Neutrophil (primary cell): ENCODE results near the gene SPDEF.

Experiments
- H3K27ac ChIP-seq: fragments of 200-600 bp; sonication (generic); 2 replicates; pipeline ENCODE4 v1.5.1; 2016; ENCODE audit warnings: mild to moderate bottlenecking, moderate library complexity
- H3K27me3 ChIP-seq: fragments of 200-600 bp; sonication (generic); 2 replicates; pipeline ENCODE4 v1.6.0; 2016; ENCODE audit warnings: mild to moderate bottlenecking
- H3K36me3 ChIP-seq: fragments of 200-600 bp; sonication (generic); 2 replicates; pipeline ENCODE4 v1.5.1; 2017
- H3K4me1 ChIP-seq, 2 experiments: fragments of 200-600 bp in 1 of 2; sonication (generic) in 1 of 2; 1 replicate in 1 of 2; 2 replicates in 1 of 2; pipeline versions ENCODE4 v1.5.1 to v1.6.1; 2013 to 2016; ENCODE audit warnings: low read depth in 1 of 2, low read length in 1 of 2, mild to moderate bottlenecking in 1 of 2, moderate library complexity in 1 of 2; ENCODE audit not compliant: control insufficient read depth in 1 of 2, insufficient read depth in 1 of 2
- H3K4me3 ChIP-seq, 2 experiments: fragments of 200-600 bp in 1 of 2; sonication (generic) in 1 of 2; 1 replicate in 1 of 2; 2 replicates in 1 of 2; pipeline ENCODE4 v1.5.1; 2013 to 2016; ENCODE audit warnings: low read depth in 1 of 2, low read length in 1 of 2, mild to moderate bottlenecking in 1 of 2, moderate library complexity in 1 of 2
- H3K9me3 ChIP-seq: fragments of 200-600 bp; sonication (generic); 2 replicates; pipeline ENCODE4 v1.5.1; 2016
- CTCF ChIP-seq: fragments of 200-600 bp; sonication (generic); IDR thresholded peaks from 2 replicates; pipeline ENCODE4 v1.5.1; 2016; ENCODE audit warnings: antibody characterized with exemption

The SPDEF gene

DNA sequence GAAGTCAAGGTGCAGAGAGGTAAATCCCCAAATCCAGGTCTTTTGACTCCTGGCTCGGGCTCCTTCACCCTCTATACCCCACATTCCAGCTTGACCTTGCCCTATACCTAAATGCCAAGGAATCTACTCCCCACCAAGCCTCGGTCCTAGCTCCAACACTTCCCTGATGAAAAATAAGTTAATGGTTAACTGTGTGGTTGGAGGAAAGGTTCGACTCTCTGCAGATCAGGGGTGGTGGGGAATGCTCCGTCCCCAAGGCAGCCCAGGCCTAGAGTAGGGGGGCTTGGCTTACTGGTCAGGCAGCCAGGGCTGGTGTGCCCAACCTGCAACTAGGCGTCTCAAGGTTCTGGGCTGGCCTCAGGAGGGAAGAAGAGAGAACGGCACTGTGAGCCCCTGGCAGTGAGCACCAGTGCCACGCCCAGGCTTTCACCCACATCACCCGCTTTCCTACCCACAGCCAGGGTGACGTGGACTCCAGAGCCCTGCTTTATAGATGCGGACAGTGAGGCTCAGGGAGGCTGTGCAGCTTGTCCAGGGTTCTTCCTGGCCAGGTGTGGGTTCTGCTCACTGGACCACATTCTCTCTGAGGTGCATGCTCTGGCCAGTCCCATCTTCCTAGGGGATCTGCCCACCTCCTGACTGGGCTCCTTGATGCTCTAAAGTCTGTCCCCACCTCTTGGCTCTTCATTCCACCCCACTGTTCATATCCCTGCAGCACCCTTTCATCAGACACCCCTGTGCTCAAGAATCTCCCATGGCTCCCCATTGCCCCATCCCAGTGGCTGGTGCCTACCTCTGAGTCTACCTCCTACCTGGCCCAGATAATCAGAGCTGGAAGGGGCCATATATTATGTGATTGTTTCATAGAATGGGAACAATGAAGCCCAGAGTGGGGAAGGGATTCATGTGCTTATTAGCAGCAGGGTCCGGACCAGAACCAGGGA is 8.2 kb downstream of the SPDEF start:
- Histone ChIP-seq H3K4me3 (no peak overlapping the region), H3K27me3 (no peaks in the 10 kb centered on the region), H3K36me3 (no peaks in the 10 kb centered on the region), H3K27ac (no peak overlapping the region), H3K4me1 (no peaks in the 10 kb centered on the region), H3K9me3 (no peaks in the 10 kb centered on the region)
- no peak for TF ChIP-seq CTCF

- H3K27me3 ChIP-seq: no peaks in the 10 kb centered on the region
- no peak overlapping the region for H3K4me3 ChIP-seq
- TF ChIP-seq CTCF: no peak
- H3K27ac ChIP-seq: no peak overlapping the region
- no peaks in the 10 kb centered on the region for H3K9me3 ChIP-seq
- H3K4me1 ChIP-seq: no peaks in the 10 kb centered on the region
- H3K36me3 ChIP-seq: no peaks in the 10 kb centered on the region
Measured at GRCh38 chr6:34546551-34547321, 9.4 kb downstream of the SPDEF start.

DNA sequence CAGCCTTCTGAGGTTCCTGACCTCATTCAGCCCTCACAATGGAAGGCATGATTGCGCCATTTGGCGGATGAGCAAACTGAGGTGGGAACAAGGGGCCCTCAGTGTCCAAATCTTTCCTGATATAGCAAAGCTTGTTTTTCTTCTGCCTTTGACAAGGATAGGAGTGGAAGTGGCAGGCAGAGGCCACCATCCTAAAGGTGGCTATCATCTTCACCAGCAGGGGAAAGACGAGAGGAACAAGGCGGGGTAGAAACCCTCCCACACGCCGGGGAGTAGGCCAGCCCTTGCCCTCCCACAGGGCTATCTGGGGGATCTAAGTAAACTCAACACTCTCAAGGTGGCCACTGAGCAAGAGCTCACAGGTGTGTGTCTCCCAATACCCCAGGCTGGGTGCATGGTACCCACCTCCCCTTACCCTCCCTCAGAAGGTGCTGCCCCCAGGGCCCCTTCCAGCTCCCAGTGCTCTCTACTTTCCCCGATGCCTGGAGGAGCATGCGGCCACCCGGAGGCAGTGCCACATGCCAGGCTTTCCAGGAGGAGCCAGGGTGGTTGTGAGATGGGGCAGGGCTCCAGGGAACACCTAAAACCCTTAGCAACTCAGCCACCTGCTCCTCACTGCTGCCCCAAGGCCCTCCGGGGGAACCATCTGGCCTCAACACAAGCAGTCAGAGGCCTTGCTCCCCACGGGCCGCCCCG is 11.2 kb downstream of the SPDEF start:
- H3K4me3 ChIP-seq: no peak overlapping the region
- H3K9me3 ChIP-seq: no peaks in the 10 kb centered on the region
- no peak overlapping the region for H3K27ac ChIP-seq
- no peak for TF ChIP-seq CTCF
- H3K36me3 ChIP-seq: no peaks in the 10 kb centered on the region
- no peaks in the 10 kb centered on the region for H3K4me1 ChIP-seq
- H3K27me3 ChIP-seq: no peaks in the 10 kb centered on the region

DNA sequence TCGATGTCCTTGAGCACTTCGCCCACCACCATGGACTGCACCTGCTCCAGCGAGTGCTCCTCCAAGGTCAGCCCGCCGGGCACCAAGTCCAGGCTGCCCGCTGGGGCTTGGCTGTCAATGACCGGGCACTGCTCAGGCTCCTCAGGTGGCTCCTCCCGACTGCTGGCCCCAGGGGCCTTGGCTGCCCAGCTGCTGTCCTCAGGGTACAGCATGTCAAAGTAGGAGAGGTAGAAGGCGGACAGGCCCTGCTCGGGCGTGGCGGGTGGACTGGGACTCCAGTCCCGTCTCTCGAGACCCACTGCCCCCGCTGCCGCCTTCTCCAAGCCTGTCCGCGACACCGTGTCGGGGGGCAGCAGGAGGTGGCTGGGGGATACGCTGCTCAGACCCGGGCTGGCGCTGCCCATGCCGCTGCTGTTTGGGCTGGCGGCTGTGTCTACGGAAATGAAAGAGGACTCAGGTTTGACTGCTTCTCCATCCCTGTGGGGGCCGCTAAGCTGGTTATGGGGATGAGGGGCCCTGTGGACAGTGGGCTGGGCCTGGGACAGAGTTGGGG is 12.0 kb downstream of the SPDEF start:
- no peaks in the 10 kb centered on the region for H3K9me3 ChIP-seq
- no peak overlapping the region for H3K4me3 ChIP-seq
- H3K27ac ChIP-seq: no peak overlapping the region
- H3K36me3 ChIP-seq: no peaks in the 10 kb centered on the region
- no peaks in the 10 kb centered on the region for H3K27me3 ChIP-seq
- no peaks in the 10 kb centered on the region for H3K4me1 ChIP-seq
- TF ChIP-seq CTCF: no peak

DNA sequence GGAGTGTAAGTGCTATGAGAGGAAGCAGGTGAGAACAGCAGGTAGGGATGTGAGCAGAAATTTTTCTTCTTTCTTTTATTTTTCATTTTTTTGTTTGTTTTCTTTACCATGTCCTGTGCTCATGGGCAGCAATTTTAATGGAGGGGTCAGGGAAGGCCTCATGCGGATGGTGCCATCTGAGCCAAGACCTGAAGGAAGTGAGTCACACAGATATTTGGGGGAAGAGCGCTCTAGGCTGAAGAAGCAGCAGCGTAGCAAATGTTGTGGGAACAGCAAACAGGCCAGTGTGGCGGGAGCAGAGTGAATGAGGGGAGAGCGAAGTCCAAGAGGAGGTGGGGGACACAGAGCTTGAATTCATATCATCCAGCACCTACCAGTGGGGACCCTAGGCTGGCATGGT is 12.7 kb downstream of the SPDEF start:
- Histone ChIP-seq H3K4me1 (no peaks in the 10 kb centered on the region), H3K4me3 (no peak overlapping the region), H3K27ac (no peak overlapping the region), H3K9me3 (no peaks in the 10 kb centered on the region), H3K27me3 (no peaks in the 10 kb centered on the region), H3K36me3 (no peaks in the 10 kb centered on the region)
- TF ChIP-seq CTCF: no peak
